HG02759 (cell line): ENCODE results near the gene TMEM72.

Source experiments
- ATAC-seq: cut with Tn5 transposase; IDR thresholded peaks from one replicate; pipeline ENCODE4 v1.9.1; 2021; ENCODE audit warnings: mild to moderate bottlenecking, moderate library complexity; ENCODE audit not compliant: unreplicated experiment

Gene TMEM72

DNA sequence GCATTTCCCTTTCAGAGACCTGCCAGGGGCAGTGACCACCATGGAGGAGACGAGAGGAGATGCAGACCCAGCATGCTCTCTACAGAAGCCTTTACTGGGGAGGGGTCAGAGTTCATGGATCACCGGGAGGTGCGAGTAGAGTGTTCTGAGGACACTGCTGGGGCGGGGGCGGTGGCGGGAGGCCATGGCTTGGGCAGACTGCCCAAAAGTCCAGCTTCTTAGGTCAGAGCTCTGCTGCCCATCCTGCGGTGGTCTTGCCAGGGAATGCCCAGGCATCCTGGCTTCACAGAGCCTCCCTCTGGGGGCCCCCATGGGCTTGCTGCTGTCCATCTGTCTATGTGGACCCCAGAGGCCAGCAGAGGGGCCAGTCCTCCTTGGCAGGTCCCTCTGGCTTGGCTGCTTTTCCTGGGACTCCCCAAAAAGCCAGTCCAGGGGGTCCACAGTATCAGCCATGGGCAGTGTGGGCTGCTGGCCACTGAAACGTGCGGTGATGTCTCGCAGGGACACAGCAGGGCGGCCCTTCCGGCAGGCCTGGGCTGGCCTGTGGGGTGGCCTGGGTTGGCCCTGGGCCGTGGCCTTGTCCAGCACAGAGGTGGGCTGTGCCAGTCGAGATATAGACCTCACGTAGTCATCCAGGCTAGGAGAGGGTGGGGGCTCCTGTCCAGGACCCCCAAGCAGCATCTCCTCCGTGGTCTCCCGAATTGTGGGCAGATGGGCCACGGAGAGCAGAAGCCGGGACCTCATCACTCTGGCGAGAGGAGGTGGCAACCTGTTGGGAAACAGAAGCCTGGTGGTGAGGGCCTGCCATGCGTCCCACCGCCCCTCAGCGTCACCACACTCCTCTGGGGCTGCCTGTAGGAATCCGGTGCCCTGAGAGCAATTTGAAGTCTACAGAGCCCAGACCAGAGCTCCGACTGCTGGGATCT is 66.4 kb downstream of the TMEM72 start:
- no peak for ATAC-seq

- ATAC-seq: no peak
These were observed 67.1 kb downstream of the TMEM72 start for GRCh38 chr10:44978213-44978569.

GRCh38 chr10:44978570-44979280 is 67.6 kb downstream of the TMEM72 start, which contains the start of gene DEPP1:
Gene DEPP1, minus strand, starts transcription at chr10:44978809. Its CDS starts 779 bp downstream, at chr10:44978030.
- ATAC-seq: no peak

GRCh38 chr10:44979281-44980191 is 68.4 kb downstream of the TMEM72 start:
- no peak for ATAC-seq

DNA sequence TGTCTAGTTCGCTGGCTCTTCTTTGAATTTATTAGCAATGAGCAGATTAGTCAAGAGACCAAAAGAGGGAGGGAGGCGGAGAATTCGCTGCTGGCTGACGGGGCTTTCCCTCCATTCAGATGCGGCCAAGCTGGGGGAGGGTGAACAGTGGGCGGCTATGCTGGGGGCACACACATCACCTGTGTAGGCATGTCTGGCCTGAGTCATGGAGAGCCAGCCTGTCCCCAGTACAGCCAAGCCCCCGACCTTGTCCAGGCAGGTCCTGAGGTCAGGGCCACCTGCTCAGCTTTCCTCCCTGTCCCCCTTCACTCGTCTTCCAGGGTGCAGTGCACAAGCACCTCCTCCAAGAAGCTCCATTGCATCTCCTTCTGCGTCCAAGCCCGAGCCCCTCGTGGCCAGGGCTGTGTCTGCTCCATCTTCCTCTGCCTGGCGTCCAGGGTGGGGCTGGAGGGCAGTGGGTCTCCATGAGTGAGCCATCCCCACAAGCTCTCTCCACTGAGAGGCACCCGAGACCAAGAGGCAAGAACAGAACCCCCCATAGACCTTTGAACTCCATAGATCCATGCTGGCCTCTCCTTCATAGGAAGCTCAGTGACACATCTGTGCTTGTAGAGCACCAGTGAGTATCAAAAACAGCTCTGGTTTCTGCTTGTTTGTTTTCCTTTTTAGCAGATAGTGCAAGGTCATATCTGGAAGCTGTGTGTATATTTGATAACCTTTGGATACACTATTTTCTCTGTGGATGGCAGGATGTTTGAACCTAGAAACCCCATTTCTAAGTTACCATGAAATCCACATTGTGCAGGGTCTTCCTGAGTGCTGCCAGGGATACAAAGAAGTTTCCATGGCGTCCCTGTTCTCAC is 69.4 kb downstream of the TMEM72 start:
- ATAC-seq: no peak

GRCh38 chr10:44981172-44982113 is 70.3 kb downstream of the TMEM72 start:
- ATAC-seq: peak; percentile 59

- no peak for ATAC-seq
These were observed 71.0 kb downstream of the TMEM72 start for GRCh38 chr10:44982114-44982460.

- ATAC-seq: no peak
These were observed 71.4 kb downstream of the TMEM72 start for GRCh38 chr10:44982496-44982895.

- no peak for ATAC-seq
These were observed 72.1 kb downstream of the TMEM72 start for GRCh38 chr10:44983066-44983894.

- no peak for ATAC-seq
These were observed 72.8 kb downstream of the TMEM72 start for GRCh38 chr10:44983895-44984278.

DNA sequence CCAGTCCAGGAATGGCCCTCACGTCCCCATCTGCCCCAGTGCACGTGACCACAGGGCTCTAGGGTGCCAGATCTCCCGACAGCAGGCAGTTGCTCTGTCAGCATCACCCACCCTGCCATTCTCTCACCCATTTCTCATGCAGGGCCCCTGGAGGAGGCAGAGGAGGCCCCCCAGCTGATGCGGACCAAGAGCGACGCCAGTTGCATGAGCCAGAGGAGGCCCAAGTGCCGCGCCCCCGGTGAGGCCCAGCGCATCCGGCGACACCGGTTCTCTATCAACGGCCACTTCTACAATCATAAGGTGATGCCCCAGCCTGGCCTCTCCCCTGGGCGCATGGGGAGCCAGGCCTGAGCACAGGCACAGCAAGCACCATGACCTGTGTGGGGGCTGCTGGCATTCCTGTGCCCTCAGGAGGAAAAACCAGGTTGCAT is 73.5 kb downstream of the TMEM72 start:
- no peak for ATAC-seq

GRCh38 chr10:44985175-44985681 is 74.1 kb downstream of the TMEM72 start:
- no peak for ATAC-seq

GRCh38 chr10:44986179-44986578 is 75.0 kb downstream of the TMEM72 start:
- ATAC-seq: no peak
